ENCODE results near the gene LRRFIP1.

DNA sequence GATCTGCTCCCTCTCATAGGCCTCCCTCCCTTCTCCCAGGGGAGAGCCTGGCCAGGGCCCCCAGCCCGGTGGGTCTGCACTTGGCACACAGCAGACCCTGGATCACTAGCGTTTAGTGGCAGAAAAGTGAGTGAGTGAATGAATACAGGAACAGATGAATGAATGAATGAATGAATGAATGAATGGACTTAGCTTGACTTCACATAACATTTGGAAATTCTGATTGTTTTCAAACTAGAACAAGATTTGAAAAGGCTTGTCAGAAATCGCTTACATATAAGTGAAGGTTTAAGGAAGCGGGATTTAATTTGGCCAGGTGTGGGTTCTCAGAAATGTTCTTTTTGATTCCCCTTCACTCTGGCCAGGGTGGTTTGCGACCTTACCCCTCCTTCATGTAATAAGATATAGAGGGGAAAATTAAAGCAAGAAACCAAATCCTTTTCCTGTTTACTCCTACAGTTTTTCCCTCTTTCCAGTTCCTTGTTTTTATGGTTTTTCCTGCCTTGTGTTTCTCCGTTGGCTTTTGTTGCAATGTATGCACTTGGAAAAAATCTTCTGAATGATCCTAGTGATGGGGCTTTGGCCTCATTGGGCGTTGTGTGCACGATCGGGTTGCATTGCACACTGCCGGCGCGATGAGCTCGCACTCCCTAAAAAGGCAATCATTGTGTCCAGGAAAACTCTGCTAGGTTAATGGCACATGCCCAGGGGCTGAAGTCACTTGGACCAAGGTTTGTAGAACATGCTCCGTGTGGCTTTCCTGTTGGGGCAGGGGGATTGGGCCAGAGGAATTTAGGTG, 16.4 kb downstream of the LRRFIP1 start:
- TF ChIP-seq, protein P1, sequence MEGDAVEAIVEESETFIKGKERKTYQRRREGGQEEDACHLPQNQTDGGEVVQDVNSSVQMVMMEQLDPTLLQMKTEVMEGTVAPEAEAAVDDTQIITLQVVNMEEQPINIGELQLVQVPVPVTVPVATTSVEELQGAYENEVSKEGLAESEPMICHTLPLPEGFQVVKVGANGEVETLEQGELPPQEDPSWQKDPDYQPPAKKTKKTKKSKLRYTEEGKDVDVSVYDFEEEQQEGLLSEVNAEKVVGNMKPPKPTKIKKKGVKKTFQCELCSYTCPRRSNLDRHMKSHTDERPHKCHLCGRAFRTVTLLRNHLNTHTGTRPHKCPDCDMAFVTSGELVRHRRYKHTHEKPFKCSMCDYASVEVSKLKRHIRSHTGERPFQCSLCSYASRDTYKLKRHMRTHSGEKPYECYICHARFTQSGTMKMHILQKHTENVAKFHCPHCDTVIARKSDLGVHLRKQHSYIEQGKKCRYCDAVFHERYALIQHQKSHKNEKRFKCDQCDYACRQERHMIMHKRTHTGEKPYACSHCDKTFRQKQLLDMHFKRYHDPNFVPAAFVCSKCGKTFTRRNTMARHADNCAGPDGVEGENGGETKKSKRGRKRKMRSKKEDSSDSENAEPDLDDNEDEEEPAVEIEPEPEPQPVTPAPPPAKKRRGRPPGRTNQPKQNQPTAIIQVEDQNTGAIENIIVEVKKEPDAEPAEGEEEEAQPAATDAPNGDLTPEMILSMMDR (IDR thresholded peaks at IDR 0.05; ENCODE audit: insufficient read depth, low read length): no peak
- TF ChIP-seq POLR2AphosphoS5 (IDR thresholded peaks at IDR 0.05; ENCODE audit: low read depth) (no peak), SPI1 (IDR thresholded peaks at IDR 0.05; ENCODE audit: borderline replicate concordance, low read depth) (no peak), GABPA (IDR thresholded peaks at IDR 0.05; ENCODE audit: low read depth) (no peak)
- TF ChIP-seq, protein P2, sequence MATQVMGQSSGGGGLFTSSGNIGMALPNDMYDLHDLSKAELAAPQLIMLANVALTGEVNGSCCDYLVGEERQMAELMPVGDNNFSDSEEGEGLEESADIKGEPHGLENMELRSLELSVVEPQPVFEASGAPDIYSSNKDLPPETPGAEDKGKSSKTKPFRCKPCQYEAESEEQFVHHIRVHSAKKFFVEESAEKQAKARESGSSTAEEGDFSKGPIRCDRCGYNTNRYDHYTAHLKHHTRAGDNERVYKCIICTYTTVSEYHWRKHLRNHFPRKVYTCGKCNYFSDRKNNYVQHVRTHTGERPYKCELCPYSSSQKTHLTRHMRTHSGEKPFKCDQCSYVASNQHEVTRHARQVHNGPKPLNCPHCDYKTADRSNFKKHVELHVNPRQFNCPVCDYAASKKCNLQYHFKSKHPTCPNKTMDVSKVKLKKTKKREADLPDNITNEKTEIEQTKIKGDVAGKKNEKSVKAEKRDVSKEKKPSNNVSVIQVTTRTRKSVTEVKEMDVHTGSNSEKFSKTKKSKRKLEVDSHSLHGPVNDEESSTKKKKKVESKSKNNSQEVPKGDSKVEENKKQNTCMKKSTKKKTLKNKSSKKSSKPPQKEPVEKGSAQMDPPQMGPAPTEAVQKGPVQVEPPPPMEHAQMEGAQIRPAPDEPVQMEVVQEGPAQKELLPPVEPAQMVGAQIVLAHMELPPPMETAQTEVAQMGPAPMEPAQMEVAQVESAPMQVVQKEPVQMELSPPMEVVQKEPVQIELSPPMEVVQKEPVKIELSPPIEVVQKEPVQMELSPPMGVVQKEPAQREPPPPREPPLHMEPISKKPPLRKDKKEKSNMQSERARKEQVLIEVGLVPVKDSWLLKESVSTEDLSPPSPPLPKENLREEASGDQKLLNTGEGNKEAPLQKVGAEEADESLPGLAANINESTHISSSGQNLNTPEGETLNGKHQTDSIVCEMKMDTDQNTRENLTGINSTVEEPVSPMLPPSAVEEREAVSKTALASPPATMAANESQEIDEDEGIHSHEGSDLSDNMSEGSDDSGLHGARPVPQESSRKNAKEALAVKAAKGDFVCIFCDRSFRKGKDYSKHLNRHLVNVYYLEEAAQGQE (IDR thresholded peaks at IDR 0.05; ENCODE audit: insufficient replicate concordance, low read depth): no peak
